ENCODE data around the gene RTP3. TPM values are rescaled to one million over a fixed set of nuclear protein-coding genes. Genes with fewer than 3 reads are reported as not detected.

RTP3 gene
- polyA plus RNA-seq, 1 donor from 2014 or later: not detected

DNA sequence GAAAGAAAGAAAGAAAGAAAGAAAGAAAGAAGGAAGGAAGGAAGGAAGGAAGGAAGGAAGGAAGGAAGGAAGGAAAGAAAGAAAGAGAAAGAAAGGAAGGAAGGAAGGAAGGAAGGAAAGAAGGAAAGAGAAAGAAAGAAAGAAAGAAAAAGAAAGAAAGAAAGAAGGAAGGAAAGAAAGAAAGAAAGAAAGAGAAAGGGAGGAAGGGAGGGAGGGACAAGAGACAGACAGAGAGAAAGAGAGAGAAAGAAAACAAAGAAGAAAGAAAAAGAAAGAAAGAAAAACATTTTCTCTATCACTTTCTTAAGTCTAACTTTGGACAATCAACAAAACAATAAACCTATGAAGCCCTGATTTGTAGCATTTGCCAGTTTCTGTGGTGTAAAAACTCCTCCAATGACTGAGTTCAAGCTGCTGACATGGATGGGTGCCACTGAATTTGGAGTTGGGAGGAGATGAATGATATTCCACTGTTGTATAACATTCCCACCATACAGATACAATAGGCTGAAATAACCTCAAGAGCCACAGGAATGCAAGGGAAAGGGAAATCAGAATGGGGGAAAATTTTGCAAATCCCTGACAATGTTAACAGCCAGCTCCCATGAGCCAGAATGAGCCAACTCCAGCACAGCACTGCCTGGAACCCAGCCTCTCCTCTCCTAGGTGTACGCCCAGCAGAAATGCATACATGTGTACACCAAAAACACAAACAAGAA is 15.0 kb upstream of the RTP3 start:
- H3K27ac ChIP-seq (ENCODE audit: low read length): no peak overlapping the region
- H3K9me3 ChIP-seq (ENCODE audit: low read length): no peaks in the 10 kb centered on the region
- no peaks in the 10 kb centered on the region for H3F3A ChIP-seq (ENCODE audit: insufficient read depth, low read length, poor library complexity, severe bottlenecking)
- no peak overlapping the region for H3K4me2 ChIP-seq (ENCODE audit: low read length)
- H4K20me1 ChIP-seq (ENCODE audit: insufficient read depth): no peaks in the 10 kb centered on the region
- no peaks in the 10 kb centered on the region for H3K36me3 ChIP-seq (ENCODE audit: insufficient read depth, low read length)
- no peaks in the 10 kb centered on the region for H3K9me2 ChIP-seq (ENCODE audit: insufficient read depth, low read length)
- H3K27me3 ChIP-seq (ENCODE audit: insufficient read depth, low read depth, low read length): no peaks in the 10 kb centered on the region
- no peak overlapping the region for H2AFZ ChIP-seq (ENCODE audit: low read depth, low read length)
- no peak overlapping the region for H3K9ac ChIP-seq (ENCODE audit: low read length)
- H3K79me2 ChIP-seq (replicated peaks; ENCODE audit: insufficient read depth, low read length): no peaks in the 10 kb centered on the region
- TF ChIP-seq RAD21 (conservative IDR thresholded peaks at IDR 0.05) (no peak), POLR2AphosphoS5 (IDR thresholded peaks at IDR 0.05) (no peak), TAF1 (IDR thresholded peaks at IDR 0.05; ENCODE audit: low read depth) (no peak), EZH2 (IDR thresholded peaks at IDR 0.05; ENCODE audit: borderline replicate concordance, insufficient read depth, low read length, poor library complexity, severe bottlenecking) (no peak)
- TF ChIP-seq, protein P1, sequence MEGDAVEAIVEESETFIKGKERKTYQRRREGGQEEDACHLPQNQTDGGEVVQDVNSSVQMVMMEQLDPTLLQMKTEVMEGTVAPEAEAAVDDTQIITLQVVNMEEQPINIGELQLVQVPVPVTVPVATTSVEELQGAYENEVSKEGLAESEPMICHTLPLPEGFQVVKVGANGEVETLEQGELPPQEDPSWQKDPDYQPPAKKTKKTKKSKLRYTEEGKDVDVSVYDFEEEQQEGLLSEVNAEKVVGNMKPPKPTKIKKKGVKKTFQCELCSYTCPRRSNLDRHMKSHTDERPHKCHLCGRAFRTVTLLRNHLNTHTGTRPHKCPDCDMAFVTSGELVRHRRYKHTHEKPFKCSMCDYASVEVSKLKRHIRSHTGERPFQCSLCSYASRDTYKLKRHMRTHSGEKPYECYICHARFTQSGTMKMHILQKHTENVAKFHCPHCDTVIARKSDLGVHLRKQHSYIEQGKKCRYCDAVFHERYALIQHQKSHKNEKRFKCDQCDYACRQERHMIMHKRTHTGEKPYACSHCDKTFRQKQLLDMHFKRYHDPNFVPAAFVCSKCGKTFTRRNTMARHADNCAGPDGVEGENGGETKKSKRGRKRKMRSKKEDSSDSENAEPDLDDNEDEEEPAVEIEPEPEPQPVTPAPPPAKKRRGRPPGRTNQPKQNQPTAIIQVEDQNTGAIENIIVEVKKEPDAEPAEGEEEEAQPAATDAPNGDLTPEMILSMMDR (IDR thresholded peaks at IDR 0.05; ENCODE audit: poor library complexity, severe bottlenecking): no peak
- no peak overlapping the region for H3K4me3 ChIP-seq (ENCODE audit: low read length)

DNA sequence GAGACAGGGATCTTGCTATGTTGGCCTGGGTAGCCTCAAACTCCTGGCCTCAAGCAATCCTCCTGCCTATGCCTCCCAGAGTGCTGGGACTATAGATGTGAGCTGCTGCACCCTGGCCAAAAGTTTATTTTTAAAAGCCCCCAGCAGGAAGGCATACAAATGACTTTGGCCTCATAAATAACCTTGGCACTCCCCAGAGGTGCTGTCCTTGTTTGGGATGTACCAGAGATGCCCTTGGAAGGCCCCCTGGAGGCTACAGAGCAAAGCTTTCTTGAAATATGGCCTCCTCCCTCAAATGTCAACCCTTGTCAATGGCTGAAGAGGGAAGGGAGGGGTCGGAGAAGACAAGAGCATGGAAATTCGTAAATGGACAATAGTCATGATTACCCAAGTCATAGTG is 14.0 kb upstream of the RTP3 start:
- Histone ChIP-seq H4K20me1 (ENCODE audit: insufficient read depth) (no peaks in the 10 kb centered on the region), H3K9ac (ENCODE audit: low read length) (no peak overlapping the region), H3K9me2 (ENCODE audit: insufficient read depth, low read length) (no peaks in the 10 kb centered on the region), H3F3A (ENCODE audit: insufficient read depth, low read length, poor library complexity, severe bottlenecking) (no peaks in the 10 kb centered on the region), H2AFZ (ENCODE audit: low read depth, low read length) (no peak overlapping the region), H3K36me3 (ENCODE audit: insufficient read depth, low read length) (no peaks in the 10 kb centered on the region), H3K9me3 (ENCODE audit: low read length) (no peaks in the 10 kb centered on the region), H3K4me2 (ENCODE audit: low read length) (no peak overlapping the region), H3K27me3 (ENCODE audit: insufficient read depth, low read depth, low read length) (no peaks in the 10 kb centered on the region), H3K79me2 (replicated peaks; ENCODE audit: insufficient read depth, low read length) (no peaks in the 10 kb centered on the region), H3K4me3 (ENCODE audit: low read length) (no peak overlapping the region), H3K27ac (ENCODE audit: low read length) (no peak overlapping the region)
- TF ChIP-seq POLR2AphosphoS5 (IDR thresholded peaks at IDR 0.05) (no peak), EZH2 (IDR thresholded peaks at IDR 0.05; ENCODE audit: borderline replicate concordance, insufficient read depth, low read length, poor library complexity, severe bottlenecking) (no peak), RAD21 (conservative IDR thresholded peaks at IDR 0.05) (no peak), EP300 (conservative IDR thresholded peaks at IDR 0.05; ENCODE audit: poor library complexity, severe bottlenecking) (no peak), MXI1 (conservative IDR thresholded peaks at IDR 0.05; ENCODE audit: poor library complexity, severe bottlenecking) (no peak)
- TF ChIP-seq, protein P2, sequence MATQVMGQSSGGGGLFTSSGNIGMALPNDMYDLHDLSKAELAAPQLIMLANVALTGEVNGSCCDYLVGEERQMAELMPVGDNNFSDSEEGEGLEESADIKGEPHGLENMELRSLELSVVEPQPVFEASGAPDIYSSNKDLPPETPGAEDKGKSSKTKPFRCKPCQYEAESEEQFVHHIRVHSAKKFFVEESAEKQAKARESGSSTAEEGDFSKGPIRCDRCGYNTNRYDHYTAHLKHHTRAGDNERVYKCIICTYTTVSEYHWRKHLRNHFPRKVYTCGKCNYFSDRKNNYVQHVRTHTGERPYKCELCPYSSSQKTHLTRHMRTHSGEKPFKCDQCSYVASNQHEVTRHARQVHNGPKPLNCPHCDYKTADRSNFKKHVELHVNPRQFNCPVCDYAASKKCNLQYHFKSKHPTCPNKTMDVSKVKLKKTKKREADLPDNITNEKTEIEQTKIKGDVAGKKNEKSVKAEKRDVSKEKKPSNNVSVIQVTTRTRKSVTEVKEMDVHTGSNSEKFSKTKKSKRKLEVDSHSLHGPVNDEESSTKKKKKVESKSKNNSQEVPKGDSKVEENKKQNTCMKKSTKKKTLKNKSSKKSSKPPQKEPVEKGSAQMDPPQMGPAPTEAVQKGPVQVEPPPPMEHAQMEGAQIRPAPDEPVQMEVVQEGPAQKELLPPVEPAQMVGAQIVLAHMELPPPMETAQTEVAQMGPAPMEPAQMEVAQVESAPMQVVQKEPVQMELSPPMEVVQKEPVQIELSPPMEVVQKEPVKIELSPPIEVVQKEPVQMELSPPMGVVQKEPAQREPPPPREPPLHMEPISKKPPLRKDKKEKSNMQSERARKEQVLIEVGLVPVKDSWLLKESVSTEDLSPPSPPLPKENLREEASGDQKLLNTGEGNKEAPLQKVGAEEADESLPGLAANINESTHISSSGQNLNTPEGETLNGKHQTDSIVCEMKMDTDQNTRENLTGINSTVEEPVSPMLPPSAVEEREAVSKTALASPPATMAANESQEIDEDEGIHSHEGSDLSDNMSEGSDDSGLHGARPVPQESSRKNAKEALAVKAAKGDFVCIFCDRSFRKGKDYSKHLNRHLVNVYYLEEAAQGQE (IDR thresholded peaks at IDR 0.05; ENCODE audit: borderline replicate concordance): no peak

Measured in neural cell (in vitro differentiated cells).